ENCODE data around the gene DNAL1. TPM values are rescaled to one million over a fixed set of nuclear protein-coding genes. Genes with fewer than 3 reads are reported as not detected.

Gene DNAL1
- total and polyA plus RNA-seq, 2 experiments from 2014 or later, result 12.2 to 19.4 TPM

DNA sequence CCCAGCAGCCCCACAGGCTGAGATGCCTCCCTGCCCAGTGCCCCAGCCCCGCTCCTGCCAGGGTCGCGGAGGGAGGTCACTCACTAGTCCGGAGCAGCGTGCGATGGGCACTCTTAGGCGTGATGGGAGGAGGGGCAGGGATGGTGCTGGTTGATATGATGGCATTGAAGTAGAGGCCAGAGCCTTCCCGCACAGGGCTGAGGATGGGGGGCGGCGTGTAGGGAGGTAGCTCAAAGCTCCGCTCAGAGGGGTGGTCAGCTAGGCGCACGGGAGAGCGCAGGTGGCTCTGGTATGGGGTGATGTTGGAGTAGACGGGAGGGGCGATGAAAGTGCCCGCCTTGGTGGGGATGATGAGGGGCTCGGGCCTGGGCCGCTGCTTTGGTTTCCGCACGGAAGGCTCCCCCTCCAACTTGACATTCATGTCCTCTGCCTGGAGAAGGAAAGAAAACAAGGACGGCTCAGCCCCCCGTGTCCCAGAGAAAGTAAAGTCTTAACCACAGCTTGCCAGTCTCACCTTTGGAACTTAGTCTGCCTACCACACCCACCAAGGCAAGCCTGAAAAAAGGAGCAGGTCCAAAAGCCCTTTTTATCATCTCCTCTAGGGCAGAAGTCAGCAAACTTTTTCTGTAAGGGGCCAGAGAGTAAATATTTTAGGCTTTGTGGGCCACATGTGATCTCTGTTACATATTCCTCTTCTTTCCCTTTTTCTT is 84.9 kb downstream of the DNAL1 start:
- TF ChIP-seq, protein P1, sequence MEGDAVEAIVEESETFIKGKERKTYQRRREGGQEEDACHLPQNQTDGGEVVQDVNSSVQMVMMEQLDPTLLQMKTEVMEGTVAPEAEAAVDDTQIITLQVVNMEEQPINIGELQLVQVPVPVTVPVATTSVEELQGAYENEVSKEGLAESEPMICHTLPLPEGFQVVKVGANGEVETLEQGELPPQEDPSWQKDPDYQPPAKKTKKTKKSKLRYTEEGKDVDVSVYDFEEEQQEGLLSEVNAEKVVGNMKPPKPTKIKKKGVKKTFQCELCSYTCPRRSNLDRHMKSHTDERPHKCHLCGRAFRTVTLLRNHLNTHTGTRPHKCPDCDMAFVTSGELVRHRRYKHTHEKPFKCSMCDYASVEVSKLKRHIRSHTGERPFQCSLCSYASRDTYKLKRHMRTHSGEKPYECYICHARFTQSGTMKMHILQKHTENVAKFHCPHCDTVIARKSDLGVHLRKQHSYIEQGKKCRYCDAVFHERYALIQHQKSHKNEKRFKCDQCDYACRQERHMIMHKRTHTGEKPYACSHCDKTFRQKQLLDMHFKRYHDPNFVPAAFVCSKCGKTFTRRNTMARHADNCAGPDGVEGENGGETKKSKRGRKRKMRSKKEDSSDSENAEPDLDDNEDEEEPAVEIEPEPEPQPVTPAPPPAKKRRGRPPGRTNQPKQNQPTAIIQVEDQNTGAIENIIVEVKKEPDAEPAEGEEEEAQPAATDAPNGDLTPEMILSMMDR (IDR thresholded peaks at IDR 0.05; ENCODE audit: low read depth, low read length), result no peak
- H3K27ac ChIP-seq, result no peak overlapping the region
- no peak overlapping the region for H3K4me3 ChIP-seq

DNA sequence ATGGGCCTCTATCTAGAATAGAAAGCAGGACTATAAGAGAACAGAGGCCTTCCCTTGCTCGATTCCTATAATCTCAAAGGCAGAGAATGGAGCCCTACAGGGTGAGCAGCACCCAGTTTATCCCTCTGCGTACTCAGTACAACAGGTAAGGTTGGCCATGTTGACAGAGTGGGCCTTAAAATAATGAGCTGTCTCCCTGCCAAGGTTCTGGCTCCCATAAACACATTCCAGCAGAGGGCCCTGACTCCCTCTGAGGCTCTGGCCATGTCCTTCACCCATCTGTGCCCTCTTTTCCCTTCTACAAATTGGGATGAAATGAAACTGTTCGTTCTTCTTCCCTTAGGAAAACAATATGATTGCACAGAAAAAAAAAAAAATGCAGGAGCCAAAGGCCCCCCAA is 86.3 kb downstream of the DNAL1 start:
- no peak for DNase-seq (ENCODE audit: low read depth in 1 of 2, low spot score in 1 of 2)
- TF ChIP-seq, protein P1 (IDR thresholded peaks at IDR 0.05; ENCODE audit: low read depth, low read length), result no peak
- H3K36me3 ChIP-seq, result peaks cover 13% of the 10 kb centered on the region

More for the DNA sequence above, 84.9 kb downstream of the DNAL1 start:
- DNase-seq (ENCODE audit: low read depth in 1 of 2, low spot score in 1 of 2), result no peak
- Histone ChIP-seq H3K27me3 (no peaks in the 10 kb centered on the region), H3K4me1 (ENCODE audit: low read depth) (peaks cover 8% of the 10 kb centered on the region), H3K36me3 (peaks cover 11% of the 10 kb centered on the region), H3K9me3 (ENCODE audit: low read depth) (no peaks in the 10 kb centered on the region)

DNA sequence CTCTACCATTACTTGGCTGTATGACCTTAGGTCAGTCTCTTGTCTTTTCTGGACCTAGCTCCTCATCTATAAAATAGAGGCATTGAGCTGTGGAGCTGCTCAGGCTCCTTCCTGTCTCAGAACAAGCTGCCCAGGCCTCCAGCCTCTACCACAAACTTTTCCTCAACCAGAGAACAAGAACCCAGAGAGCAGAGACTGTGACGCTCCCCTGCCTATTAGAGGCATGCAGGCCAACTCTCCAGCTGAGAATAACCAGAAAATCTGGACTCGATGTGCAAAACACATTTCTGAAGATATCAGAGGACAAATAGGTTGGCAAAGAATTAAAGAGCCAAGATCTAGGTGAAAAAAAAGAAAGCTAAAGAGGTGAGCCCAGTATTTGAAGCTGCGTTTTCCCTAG is 87.2 kb downstream of the DNAL1 start:
- peaks cover 17% of the 10 kb centered on the region for H3K36me3 ChIP-seq
- DNase-seq (ENCODE audit: low read depth in 1 of 2, low spot score in 1 of 2), result no peak
- TF ChIP-seq, protein P1 (IDR thresholded peaks at IDR 0.05; ENCODE audit: low read depth, low read length), result no peak

More for the DNA sequence above, 86.3 kb downstream of the DNAL1 start:
- Histone ChIP-seq H3K27ac (no peak overlapping the region), H3K4me1 (ENCODE audit: low read depth) (peaks cover 8% of the 10 kb centered on the region), H3K9me3 (ENCODE audit: low read depth) (no peaks in the 10 kb centered on the region), H3K4me3 (no peak overlapping the region), H3K27me3 (no peaks in the 10 kb centered on the region)

DNA sequence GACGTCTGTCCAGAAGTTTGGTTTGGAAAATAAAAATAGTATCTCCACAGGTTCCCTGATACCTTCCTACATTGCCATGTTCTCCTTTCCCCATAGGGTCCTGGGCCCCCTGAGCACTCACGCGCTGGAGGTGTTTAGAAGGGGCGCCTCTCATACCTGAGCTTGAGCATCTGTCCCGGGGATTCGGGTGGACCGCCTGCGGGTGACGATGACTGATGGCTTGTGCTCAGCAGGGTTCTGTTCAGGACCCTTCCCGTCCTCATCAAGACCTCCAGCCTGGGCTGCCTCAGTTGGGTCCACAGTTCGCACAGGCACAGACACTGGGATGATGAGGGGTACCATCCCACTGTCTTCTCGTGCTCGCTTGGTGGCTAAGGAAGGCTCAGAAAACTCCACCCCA is 92.1 kb downstream of the DNAL1 start:
- Histone ChIP-seq H3K36me3 (peaks cover 23% of the 10 kb centered on the region), H3K9me3 (ENCODE audit: low read depth) (no peaks in the 10 kb centered on the region), H3K27me3 (no peaks in the 10 kb centered on the region), H3K4me1 (ENCODE audit: low read depth) (peaks cover 14% of the 10 kb centered on the region), H3K4me3 (no peak overlapping the region), H3K27ac (no peak overlapping the region)
- no peak for DNase-seq (ENCODE audit: low read depth in 1 of 2, low spot score in 1 of 2)
- TF ChIP-seq, protein P1 (IDR thresholded peaks at IDR 0.05; ENCODE audit: low read depth, low read length), result no peak

More for the DNA sequence above, 87.2 kb downstream of the DNAL1 start:
- Histone ChIP-seq H3K27me3 (no peaks in the 10 kb centered on the region), H3K9me3 (ENCODE audit: low read depth) (no peaks in the 10 kb centered on the region), H3K27ac (no peak overlapping the region), H3K4me3 (no peak overlapping the region), H3K4me1 (ENCODE audit: low read depth) (no peaks in the 10 kb centered on the region)

DNA sequence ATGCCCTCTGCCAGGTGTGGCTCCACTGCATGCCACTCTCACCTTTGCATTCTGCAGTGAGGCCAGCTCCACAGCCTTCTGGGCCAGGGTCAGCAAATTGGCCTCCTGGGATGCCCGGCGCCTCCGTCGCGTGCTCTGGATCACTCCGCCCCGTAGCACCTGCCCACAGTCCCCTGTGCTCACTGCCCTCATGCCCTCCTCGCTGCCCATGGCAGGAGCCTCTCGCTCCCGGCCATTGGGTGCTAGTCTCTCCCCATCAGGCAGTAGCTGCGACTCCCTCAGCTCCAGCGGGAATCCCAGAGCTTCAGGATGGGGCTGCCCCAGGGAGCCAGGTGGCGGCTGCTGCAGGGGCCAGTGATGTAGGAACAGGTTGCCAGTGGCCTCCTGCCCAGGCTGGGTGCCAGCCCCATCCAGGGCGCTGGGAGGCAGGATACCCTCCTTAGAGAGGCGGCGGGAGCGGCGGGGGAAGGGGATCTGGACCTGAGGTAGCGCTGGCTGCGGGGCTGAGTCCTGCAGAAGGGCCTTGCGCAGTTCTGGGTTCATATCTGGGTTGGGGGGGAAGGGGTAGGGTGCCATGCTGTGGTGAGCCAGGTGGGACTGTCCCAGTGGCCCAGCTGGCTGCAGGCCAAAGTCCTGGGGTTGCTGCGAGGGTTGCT is 93.9 kb downstream of the DNAL1 start:
- no peak for DNase-seq (ENCODE audit: low read depth in 1 of 2, low spot score in 1 of 2)

More for the DNA sequence above, 93.9 kb downstream of the DNAL1 start:
- Histone ChIP-seq H3K4me3 (no peak overlapping the region), H3K36me3 (peaks cover 23% of the 10 kb centered on the region), H3K4me1 (ENCODE audit: low read depth) (peaks cover 31% of the 10 kb centered on the region), H3K27me3 (no peaks in the 10 kb centered on the region), H3K9me3 (ENCODE audit: low read depth) (no peaks in the 10 kb centered on the region), H3K27ac (no peak overlapping the region)
- TF ChIP-seq, protein P1 (IDR thresholded peaks at IDR 0.05; ENCODE audit: low read depth, low read length), result no peak

All from cardiac muscle cell (in vitro differentiated cells and primary cell).